GM12878 (cell line): ENCODE measurements around the gene KAZN. TPM values are rescaled to one million over a fixed set of nuclear protein-coding genes. Genes with fewer than 3 reads are reported as not detected.

ENCODE experiments used
- ATAC-seq: fragments of 200-7000 bp; cut with Tn5 transposase; 3 replicates; pipeline ENCODE4 v1.9.1; 2020; ENCODE audit warnings: mild to moderate bottlenecking, moderate library complexity
- BruUV-seq: library from RNA; stranded (reverse); fragments of 400-500 nt; replicated peaks from 2 replicates; lab custom pipeline; 2021; lab: Mats Ljungman, UMichigan
- CTCF ChIA-PET: fragments of 300-600 bp; sonication (Branson Sonifier 250); formaldehyde crosslinking; extraction: SDS; loops from one replicate; lab custom pipeline; 2021; ENCODE audit warnings: inconsistent platforms; lab: Yijun Ruan, JAX
- POLR2A ChIA-PET: fragments of 350-600 bp; formaldehyde crosslinking; extraction: SDS; loops from one replicate; lab custom pipeline; 2021; ENCODE audit warnings: inconsistent platforms; lab: Charles Lee
- RAD21 ChIA-PET: fragments of 300-600 bp; sonication (Branson Sonifier 250); formaldehyde crosslinking; loops from one replicate; lab custom pipeline; 2023; ENCODE audit warnings: antibody characterized with exemption; ENCODE audit not compliant: unreplicated experiment; lab: Charles Lee
- SMC1A ChIA-PET: fragments of 300-600 bp; sonication (Branson Sonifier 250); formaldehyde crosslinking; loops from one replicate; lab custom pipeline; 2023; ENCODE audit not compliant: unreplicated experiment, uncharacterized antibody; lab: Charles Lee
- DNase-seq: peaks from one replicate; pipeline ENCODE4 v3.0.0-alpha.2; 2011; ENCODE audit warnings: low read depth, low spot score
- FAIRE-seq: peaks from 3 replicates; lab custom pipeline; 2011; peaks lifted over from hg19 to GRCh38; lab: Jason Lieb, UNC
- H2AFZ ChIP-seq: 2 replicates; pipeline ENCODE4 v1.6.0; 2011; ENCODE audit warnings: low read depth, low read length, control low read depth; ENCODE audit not compliant: control insufficient read depth
- H3K27ac ChIP-seq: 2 replicates; pipeline ENCODE4 v1.5.1; 2011; ENCODE audit warnings: control low read depth; ENCODE audit not compliant: control insufficient read depth, insufficient read depth
- H3K27me3 ChIP-seq, 2 experiments: replicated peaks in 1 of 2; 2 replicates each; pipeline versions ENCODE4 v1.6.0 to v1.6.1; 2011; ENCODE audit warnings: low read length in 1 of 2; ENCODE audit not compliant: control insufficient read depth in 2 of 2, insufficient read depth in 2 of 2
- H3K36me3 ChIP-seq, 2 experiments: 2 replicates each; pipeline ENCODE4 v1.5.1; 2011; ENCODE audit warnings: low read length in 1 of 2; ENCODE audit not compliant: control insufficient read depth in 2 of 2, insufficient read depth in 2 of 2
- H3K4me1 ChIP-seq: 2 replicates; pipeline ENCODE4 v1.6.1; 2011; ENCODE audit warnings: mild to moderate bottlenecking, low read length, moderate library complexity, mixed read lengths; ENCODE audit not compliant: control insufficient read depth, insufficient read depth
- H3K4me2 ChIP-seq: 2 replicates; pipeline ENCODE4 v1.6.0; 2011; ENCODE audit warnings: control low read depth; ENCODE audit not compliant: control insufficient read depth, insufficient read depth
- H3K4me3 ChIP-seq: fragments of 200-600 bp; sonication (generic); 2 replicates; pipeline ENCODE4 v1.5.1; 2016
- H3K79me2 ChIP-seq: 2 replicates; pipeline ENCODE4 v1.6.0; 2011; ENCODE audit warnings: low read length; ENCODE audit not compliant: control insufficient read depth, insufficient read depth
- H3K9ac ChIP-seq: 2 replicates; pipeline ENCODE4 v1.8.0; 2011; ENCODE audit warnings: low read length, control low read depth, mixed read lengths; ENCODE audit not compliant: control insufficient read depth, insufficient read depth
- H3K9me3 ChIP-seq: replicated peaks from 3 replicates; pipeline ENCODE4 v1.5.1; 2011; ENCODE audit warnings: mild to moderate bottlenecking, low read length; ENCODE audit not compliant: control insufficient read depth, insufficient read depth
- H4K20me1 ChIP-seq: 2 replicates; pipeline ENCODE4 v1.6.0; 2011; ENCODE audit not compliant: control insufficient read depth, insufficient read depth
- KLF5 ChIP-seq: fragments of 450-650 bp; IDR thresholded peaks from 2 replicates; pipeline ENCODE4 v1.6.1; 2014; ENCODE audit warnings: mild to moderate bottlenecking; ENCODE audit not compliant: partially characterized antibody
- MYB ChIP-seq: fragments of 150-350 bp; IDR thresholded peaks from 2 replicates; pipeline ENCODE4 v1.6.1; 2014; ENCODE audit warnings: mild to moderate bottlenecking, low read depth, low read length, borderline replicate concordance
- NKRF ChIP-seq: fragments of 450-650 bp; conservative IDR thresholded peaks from 2 replicates; pipeline ENCODE4 v1.6.1; 2017; ENCODE audit warnings: mild to moderate bottlenecking, moderate library complexity
- NR2F1 ChIP-seq: fragments of 450-650 bp; conservative IDR thresholded peaks from 2 replicates; pipeline ENCODE4 v1.6.1; 2017; ENCODE audit warnings: mild to moderate bottlenecking
- SUZ12 ChIP-seq: fragments of 200-600 bp; sonication (generic); IDR thresholded peaks from one replicate; pipeline ENCODE4 v1.6.1; 2018; ENCODE audit warnings: antibody characterized with exemption, mild to moderate bottlenecking; ENCODE audit not compliant: unreplicated experiment
- YY1 ChIP-seq: IDR thresholded peaks from 2 replicates; pipeline ENCODE4 v1.6.1; 2011; ENCODE audit warnings: low read depth, mild to moderate bottlenecking, low read length
- WGBS: methylation state at CpG from one replicate; pipeline ENCODE4 v1.1.6; 2016; ENCODE audit warnings: low lambda C conversion rate; ENCODE audit not compliant: insufficient replicate concordance, insufficient coverage; ENCODE audit errors: missing lambda C conversion rate; 5-methylcytosine and 5-hydroxymethylcytosine counted together
- in situ Hi-C: fragments of 300-500 bp; cut with MboI; formaldehyde crosslinking; loops from 9 replicates; pipeline ENCODE4 v1.14.3; 2018; ENCODE audit warnings: mixed read lengths
- intact Hi-C: fragments of 100-400 bp; cut with micrococcal nuclease; formaldehyde crosslinking; loops from one replicate; pipeline ENCODE4 v1.14.2; 2022; ENCODE audit not compliant: unreplicated experiment
- polyA plus RNA-seq, 11 experiments: library from polyadenylated mRNA; depleted of rRNA in 4 of 11; unstranded in 6 of 11; stranded (reverse) in 5 of 11; fragments of >200 nt; fragmentation: Nextera tagmentation in 4 of 11; fragmentation: Illumina TruSeq in 1 of 11; extraction: Ambion mirVana in 4 of 11; extraction: Trizol in 1 of 11; gene quantifications; 1 replicate in 1 of 11; 2 replicates in 10 of 11; pipeline versions ENCODE4 v1.2.1 to v1.2.3, GENCODE V29; 2011 to 2016; ENCODE audit warnings: inconsistent platforms in 2 of 11, missing spikeins in 2 of 11, low read depth in 1 of 11
- total RNA-seq, 4 experiments: library from RNA; depleted of rRNA in 3 of 4; stranded (reverse); fragments of >200 nt in 3 of 4; fragmentation: Illumina TruSeq in 1 of 4; extraction: Trizol in 1 of 4; gene quantifications; 2 replicates each; pipeline versions ENCODE4 v1.2.1 to v1.2.3, GENCODE V29; 2013 to 2021

KAZN gene
- total and polyA plus RNA-seq, 10 of the 15 experiments (the other 5 are each of a cell fraction or from before 2014, with no cell fraction given): 0.72 to 4.0 (median 1.2) TPM

- Histone ChIP-seq H4K20me1 (no peaks in the 10 kb centered on the region), H3K27ac (no peak overlapping the region), H3K27me3 (no peaks in the 10 kb centered on the region), H3K79me2 (no peaks in the 10 kb centered on the region), H3K4me1 (no peaks in the 10 kb centered on the region), H3K9ac (no peak overlapping the region), H3K4me2 (no peak overlapping the region), H3K9me3 (no peaks in the 10 kb centered on the region), H3K36me3 (no peaks in the 10 kb centered on the region), H2AFZ (no peak overlapping the region), H3K4me3 (no peak overlapping the region)
- no TSS peak for BruUV-seq
- SMC1A ChIA-PET: no interaction called here
- in situ Hi-C loops: no loop called here
- ATAC-seq (no peak), FAIRE-seq (no peak), DNase-seq (no peak)
- TF ChIP-seq NKRF (no peak), KLF5 (no peak), YY1 (no peak), MYB (no peak), NR2F1 (no peak), SUZ12 (no peak)
- POLR2A ChIA-PET: no interaction called here
- WGBS: 24% methylated on average over 8 of the region's 8 CpGs
- intact Hi-C loops: loop anchor here (5.0 kb wide), 2 partner anchors 247 to 422 kb away; no protein-coding TSS in a partner anchor
- RAD21 ChIA-PET: no interaction called here
- CTCF ChIA-PET: no interaction called here
Measured at GRCh38 chr1:15029786-15030185, 431.3 kb downstream of the KAZN start.
